ENCODE data around the gene SBNO2. TPM values are rescaled to one million over a fixed set of nuclear protein-coding genes. Genes with fewer than 3 reads are reported as not detected.

Gene SBNO2
- total and polyA plus RNA-seq, 9 of the 15 experiments (the other 6 are each of a cell fraction or from before 2014, with no cell fraction given): 0.01 to 46.2 (median 6.7) TPM

DNA sequence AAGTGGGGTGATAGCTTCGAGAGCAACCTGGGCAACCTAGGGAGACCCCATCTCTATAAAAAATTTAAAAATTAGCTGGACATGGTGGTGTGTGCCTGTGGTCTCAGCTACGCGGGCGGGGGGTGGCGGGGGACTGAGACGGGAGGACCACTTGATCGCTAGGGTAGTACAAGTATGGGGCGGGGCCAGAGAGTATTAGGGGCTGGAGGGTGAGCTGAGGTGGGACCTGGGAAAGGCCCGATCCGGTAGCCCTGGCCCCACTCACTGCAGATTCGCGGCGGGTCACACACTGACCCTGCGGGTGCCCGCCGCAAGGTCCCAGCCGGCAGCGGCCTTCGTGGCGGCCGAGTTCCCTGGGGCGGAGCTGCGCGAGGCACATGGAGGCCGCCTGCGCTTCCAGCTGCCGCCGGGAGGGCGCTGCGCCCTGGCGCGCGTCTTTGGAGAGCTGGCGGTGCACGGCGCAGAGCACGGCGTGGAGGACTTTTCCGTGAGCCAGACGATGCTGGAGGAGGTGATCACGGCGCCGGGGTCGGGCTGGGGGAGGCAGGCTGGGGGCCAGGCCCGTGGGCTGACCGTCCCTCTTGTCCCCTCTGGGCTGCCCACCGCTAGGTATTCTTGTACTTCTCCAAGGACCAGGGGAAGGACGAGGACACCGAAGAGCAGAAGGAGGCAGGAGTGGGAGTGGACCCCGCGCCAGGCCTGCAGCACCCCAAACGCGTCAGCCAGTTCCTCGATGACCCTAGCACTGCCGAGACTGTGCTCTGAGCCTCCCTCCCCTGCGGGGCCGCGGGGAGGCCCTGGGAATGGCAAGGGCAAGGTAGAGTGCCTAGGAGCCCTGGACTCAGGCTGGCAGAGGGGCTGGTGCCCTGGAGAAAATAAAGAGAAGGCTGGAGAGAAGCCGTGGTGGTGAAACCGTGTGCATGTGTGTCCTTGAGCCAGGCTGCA is 109.1 kb downstream of the SBNO2 start (continued):
- no peak for TF ChIP-seq SREBF1 (IDR thresholded peaks at IDR 0.05; ENCODE audit: borderline replicate concordance, low read depth, low read length)
- no peak for TF ChIP-seq DIDO1 (tag; IDR thresholded peaks at IDR 0.05; ENCODE audit: low read depth)
- TF ChIP-seq GTF2F1 (IDR thresholded peaks at IDR 0.05; ENCODE audit: low read depth, low read length): no peak
- TF ChIP-seq, protein P1, sequence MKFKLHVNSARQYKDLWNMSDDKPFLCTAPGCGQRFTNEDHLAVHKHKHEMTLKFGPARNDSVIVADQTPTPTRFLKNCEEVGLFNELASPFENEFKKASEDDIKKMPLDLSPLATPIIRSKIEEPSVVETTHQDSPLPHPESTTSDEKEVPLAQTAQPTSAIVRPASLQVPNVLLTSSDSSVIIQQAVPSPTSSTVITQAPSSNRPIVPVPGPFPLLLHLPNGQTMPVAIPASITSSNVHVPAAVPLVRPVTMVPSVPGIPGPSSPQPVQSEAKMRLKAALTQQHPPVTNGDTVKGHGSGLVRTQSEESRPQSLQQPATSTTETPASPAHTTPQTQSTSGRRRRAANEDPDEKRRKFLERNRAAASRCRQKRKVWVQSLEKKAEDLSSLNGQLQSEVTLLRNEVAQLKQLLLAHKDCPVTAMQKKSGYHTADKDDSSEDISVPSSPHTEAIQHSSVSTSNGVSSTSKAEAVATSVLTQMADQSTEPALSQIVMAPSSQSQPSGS (CRISPR knock-in tag; IDR thresholded peaks at IDR 0.05): no peak
- TF ChIP-seq HMG20B (CRISPR knock-in tag; IDR thresholded peaks at IDR 0.05): no peak
- 0 out of 2 replicates have a peak, but pooled peaks have one; percentile 40 for TF ChIP-seq ZBTB7A (IDR thresholded peaks at IDR 0.05; ENCODE audit: borderline replicate concordance, control insufficient read depth, low read depth, low read length)
- TF ChIP-seq MBD2 (IDR thresholded peaks at IDR 0.05; ENCODE audit: borderline replicate concordance, low read depth): 0 out of 2 replicates have a peak, but pooled peaks have one; percentile 18
- TF ChIP-seq CXXC5 (CRISPR knock-in tag; IDR thresholded peaks at IDR 0.05): peak; percentile 59
- TF ChIP-seq, protein P2, sequence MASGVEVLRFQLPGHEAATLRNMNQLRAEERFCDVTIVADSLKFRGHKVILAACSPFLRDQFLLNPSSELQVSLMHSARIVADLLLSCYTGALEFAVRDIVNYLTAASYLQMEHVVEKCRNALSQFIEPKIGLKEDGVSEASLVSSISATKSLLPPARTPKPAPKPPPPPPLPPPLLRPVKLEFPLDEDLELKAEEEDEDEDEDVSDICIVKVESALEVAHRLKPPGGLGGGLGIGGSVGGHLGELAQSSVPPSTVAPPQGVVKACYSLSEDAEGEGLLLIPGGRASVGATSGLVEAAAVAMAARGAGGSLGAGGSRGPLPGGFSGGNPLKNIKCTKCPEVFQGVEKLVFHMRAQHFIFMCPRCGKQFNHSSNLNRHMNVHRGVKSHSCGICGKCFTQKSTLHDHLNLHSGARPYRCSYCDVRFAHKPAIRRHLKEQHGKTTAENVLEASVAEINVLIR (CRISPR knock-in tag; IDR thresholded peaks at IDR 0.05): no peak
- no peak for TF ChIP-seq ZNF175 (CRISPR knock-in tag; IDR thresholded peaks at IDR 0.05; ENCODE audit: low read depth)
- no peak for TF ChIP-seq ZNF12 (CRISPR knock-in tag; IDR thresholded peaks at IDR 0.05)
- no peak for TF ChIP-seq EP400 (IDR thresholded peaks at IDR 0.05)
- peak; percentile 34 for TF ChIP-seq CCNT2 (IDR thresholded peaks at IDR 0.05; ENCODE audit: borderline replicate concordance, extremely low read depth, insufficient read length, low read depth, low read length)
- no peak for TF ChIP-seq CEBPG (CRISPR knock-in tag; IDR thresholded peaks at IDR 0.05)
- no peak for TF ChIP-seq CEBPG (tag; conservative IDR thresholded peaks at IDR 0.05 in 1 of 2, IDR thresholded peaks at IDR 0.05 in 1 of 2)
- TF ChIP-seq, protein P3, sequence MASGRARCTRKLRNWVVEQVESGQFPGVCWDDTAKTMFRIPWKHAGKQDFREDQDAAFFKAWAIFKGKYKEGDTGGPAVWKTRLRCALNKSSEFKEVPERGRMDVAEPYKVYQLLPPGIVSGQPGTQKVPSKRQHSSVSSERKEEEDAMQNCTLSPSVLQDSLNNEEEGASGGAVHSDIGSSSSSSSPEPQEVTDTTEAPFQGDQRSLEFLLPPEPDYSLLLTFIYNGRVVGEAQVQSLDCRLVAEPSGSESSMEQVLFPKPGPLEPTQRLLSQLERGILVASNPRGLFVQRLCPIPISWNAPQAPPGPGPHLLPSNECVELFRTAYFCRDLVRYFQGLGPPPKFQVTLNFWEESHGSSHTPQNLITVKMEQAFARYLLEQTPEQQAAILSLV (tag; IDR thresholded peaks at IDR 0.05): no peak
- TF ChIP-seq GABPB1 (CRISPR knock-in tag; IDR thresholded peaks at IDR 0.05): no peak
- TF ChIP-seq ZNF121 (CRISPR knock-in tag; conservative IDR thresholded peaks at IDR 0.05): no peak
- TF ChIP-seq, protein P4, sequence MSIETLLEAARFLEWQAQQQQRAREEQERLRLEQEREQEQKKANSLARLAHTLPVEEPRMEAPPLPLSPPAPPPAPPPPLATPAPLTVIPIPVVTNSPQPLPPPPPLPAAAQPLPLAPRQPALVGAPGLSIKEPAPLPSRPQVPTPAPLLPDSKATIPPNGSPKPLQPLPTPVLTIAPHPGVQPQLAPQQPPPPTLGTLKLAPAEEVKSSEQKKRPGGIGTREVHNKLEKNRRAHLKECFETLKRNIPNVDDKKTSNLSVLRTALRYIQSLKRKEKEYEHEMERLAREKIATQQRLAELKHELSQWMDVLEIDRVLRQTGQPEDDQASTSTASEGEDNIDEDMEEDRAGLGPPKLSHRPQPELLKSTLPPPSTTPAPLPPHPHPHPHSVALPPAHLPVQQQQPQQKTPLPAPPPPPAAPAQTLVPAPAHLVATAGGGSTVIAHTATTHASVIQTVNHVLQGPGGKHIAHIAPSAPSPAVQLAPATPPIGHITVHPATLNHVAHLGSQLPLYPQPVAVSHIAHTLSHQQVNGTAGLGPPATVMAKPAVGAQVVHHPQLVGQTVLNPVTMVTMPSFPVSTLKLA (conservative IDR thresholded peaks at IDR 0.05): peak; percentile 41 to 59; a peak in 3 of 4 replicates
- peak; percentile 78 to 81 for TF ChIP-seq NRF1 (conservative IDR thresholded peaks at IDR 0.05 in 1 of 2, IDR thresholded peaks at IDR 0.05 in 1 of 2)
- no peak for TF ChIP-seq CBX2 (IDR thresholded peaks at IDR 0.05; ENCODE audit: insufficient read depth, low read length, poor library complexity, severe bottlenecking)
- no peak for TF ChIP-seq TCFL5 (CRISPR knock-in tag; conservative IDR thresholded peaks at IDR 0.05)
